HG03460 (cell line): Measurements from ENCODE around the gene RNASET2.

Source experiments
- ATAC-seq: cut with Tn5 transposase; IDR thresholded peaks from one replicate; pipeline ENCODE4 v1.9.1; 2021; ENCODE audit not compliant: unreplicated experiment

RNASET2 gene, protein sequence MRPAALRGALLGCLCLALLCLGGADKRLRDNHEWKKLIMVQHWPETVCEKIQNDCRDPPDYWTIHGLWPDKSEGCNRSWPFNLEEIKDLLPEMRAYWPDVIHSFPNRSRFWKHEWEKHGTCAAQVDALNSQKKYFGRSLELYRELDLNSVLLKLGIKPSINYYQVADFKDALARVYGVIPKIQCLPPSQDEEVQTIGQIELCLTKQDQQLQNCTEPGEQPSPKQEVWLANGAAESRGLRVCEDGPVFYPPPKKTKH

DNA sequence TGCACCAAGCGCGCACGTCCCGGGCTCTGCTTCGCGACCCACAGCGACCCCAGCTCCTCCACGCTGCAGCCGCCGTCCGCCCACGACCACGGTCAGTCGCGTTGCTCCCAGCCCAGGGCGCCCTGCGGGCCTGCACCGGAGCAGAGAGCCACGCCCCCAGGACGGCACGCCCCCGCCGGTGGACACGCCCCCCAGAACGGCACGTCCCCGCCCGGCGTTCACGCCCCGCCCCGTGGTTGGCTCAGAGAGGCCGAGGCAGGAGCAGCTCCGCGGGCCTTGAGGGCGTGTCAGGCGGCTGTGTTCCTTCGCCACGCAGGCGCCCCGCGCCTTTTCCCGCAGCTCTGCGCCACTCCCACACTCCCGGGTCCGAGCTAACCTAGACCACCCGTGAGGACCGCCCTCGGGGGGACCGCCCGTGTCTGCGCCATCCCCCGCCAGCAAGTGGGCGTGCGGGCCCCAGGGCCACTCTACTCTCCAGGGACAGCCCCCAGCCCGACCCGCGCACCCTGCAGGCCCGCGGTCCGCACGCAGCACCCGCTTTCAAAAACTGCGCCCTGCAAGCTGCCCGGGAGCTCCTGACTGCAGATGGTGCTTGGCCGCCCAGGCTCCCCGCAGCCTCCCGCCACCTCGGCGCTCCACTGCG, at the start of gene RNASET2:
Gene RNASET2 (minus strand): TSS at position 107 of the 643 bp plus-strand sequence. CDS start 368 bp downstream, outside the sequence.
- ATAC-seq, result peak; percentile 62

DNA sequence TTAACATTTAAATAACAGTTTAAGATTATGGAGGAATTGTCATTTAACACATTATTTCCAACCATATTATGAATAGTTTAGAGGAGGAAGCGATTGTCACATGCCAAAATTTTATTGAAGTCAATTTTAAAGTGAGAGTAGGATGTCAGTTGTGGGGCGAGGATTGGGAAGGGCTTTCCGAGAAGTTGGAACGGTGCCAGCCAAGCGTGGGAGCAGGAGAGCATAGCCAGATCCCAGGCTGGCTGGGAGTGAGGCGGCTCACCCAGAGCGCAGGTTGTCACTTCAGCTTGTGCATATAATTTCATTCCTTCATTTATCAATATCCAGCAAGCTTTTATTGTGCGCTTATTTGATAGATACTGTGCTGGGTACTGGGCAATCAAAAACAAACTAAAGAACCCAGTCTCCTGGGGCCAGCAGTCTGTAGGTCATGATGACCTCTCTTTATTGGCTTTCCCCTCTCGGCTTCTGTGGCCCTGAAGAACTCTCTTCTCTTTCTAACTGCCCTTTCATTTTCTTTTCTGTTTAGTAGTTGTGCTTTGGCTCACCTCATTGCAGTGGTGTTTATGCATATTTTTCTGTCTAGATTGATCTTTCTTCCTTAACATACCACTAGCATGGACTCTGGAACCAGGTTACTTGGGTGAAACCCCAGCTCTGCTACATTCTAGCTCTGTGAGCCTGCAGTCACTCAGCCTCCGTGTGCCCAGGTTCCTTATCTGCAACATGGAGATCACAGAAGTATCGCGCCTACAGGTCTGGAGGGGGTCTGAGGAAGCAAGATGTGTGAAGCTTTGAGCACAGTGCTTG, 49.2 kb upstream of the RNASET2 start:
- no peak for ATAC-seq

GRCh38 chr6:167000759-167001158, 44.4 kb upstream of the RNASET2 start:
- ATAC-seq, result no peak

- ATAC-seq, result no peak
Measured at GRCh38 chr6:166999884-167000253, 43.5 kb upstream of the RNASET2 start.

DNA sequence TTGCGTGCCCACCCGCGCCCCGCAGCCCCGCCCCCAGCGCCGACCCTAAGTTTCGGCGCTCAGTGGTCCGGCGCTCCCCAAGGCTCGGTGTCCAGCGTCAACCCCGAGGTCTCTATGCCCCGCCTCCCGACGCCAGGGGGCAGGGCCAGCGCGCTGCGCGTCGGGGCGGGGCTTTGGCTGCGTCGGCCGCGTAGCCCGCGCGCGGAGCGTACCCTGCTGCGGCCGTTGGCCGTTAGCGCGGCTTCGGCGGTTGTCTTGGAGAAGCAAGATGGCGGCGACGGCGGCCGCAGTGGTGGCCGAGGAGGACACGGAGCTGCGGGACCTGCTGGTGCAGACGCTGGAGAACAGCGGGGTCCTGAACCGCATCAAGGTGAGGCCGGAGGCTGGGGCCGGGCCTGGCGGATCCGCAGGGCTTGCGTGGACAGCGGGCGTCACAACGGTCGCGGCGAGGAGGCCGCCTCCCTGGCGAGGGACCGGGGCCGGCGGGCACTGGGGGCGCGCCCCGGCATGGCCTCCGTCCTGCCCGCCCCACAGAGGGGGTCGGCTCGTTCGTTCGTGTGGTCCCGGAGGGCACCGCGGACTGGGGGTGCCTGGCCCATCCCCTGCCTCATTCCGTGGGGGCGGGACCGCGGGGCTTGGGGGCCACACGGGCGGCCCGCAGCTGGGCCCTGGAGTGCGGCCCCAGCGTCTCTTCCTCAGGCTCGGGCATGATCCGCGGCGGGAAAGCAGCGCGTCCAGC, 43.0 kb upstream of the RNASET2 start, which contains the start of gene CEP43:
Gene CEP43 (plus strand): TSS at position 253 of the 739 bp plus-strand sequence. CDS start 16 bp downstream, at position 269.
- peak; percentile 87 for ATAC-seq

GRCh38 chr6:166998256-166999144, 42.1 kb upstream of the RNASET2 start:
- ATAC-seq, result peak; percentile 15

DNA sequence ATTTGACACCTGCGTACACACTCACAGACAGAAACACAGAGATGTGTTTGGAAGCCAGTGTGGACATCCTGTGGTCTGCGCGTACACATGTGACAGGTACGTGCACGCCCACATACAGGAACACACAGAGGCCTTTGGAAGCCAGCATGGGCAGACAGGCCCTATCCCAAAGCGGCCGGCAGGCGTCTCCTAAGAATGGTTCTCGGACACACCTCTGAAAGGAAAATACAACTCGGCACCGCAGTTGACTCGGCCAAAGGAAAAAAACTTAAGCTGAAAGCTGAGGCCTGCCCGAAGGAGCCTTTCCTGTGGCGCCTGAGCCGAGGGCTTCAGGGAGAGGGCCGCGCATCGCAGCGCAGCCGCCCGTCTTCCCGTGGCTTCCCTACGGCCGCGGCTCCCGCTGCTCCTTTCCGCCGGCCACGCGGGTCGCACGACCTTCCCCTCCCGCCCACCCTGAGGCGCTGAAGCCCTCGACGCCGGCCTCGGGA, 41.5 kb upstream of the RNASET2 start:
- ATAC-seq, result peak; percentile 37

- no peak for ATAC-seq
Measured at GRCh38 chr6:166997348-166997747, 41.0 kb upstream of the RNASET2 start.

DNA sequence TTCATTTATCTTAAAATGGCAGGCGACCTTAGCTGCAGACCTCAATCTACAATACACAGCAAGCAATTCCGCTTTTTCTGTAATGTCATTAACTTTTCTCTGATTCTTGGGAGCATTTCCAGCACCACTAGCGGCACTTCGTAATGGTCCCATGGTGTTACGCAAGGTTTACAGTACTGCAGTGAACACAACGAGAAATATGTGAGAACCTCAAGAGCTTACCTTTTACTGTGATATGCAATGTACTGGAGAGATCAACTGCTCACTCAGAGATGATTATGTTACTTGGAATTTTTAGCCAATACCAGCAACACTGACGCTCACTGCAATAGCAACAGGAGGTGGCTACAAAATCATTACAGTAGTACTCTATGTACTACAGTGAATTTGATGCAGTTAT, 40.1 kb upstream of the RNASET2 start:
- no peak for ATAC-seq

GRCh38 chr6:166989427-166990032, 33.2 kb upstream of the RNASET2 start:
- peak; percentile 67 for ATAC-seq

DNA sequence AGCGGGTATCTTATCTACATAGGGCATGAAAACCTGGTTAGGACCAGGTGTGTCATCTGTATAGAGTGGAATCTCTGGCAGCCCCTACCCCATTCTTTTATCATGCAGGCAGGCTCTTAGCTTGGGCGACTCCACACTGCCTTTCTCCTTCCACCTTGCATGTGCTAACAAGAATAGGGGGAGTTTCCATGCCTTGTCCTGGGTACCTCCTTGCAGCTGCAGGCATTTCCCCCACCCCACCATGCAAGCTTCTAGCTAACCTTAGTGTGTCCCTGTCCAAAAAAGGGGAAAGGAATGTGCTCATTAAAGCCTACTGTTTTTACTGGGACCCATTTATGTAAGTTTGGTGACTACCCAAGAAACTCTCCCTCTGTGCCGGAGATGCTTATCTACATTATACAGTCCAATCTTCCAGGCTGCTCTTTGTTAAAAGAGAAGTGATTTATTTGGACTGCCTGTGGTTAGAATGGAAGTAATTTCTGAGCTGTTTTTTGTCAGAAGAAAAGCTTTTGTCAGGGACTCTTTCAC, 32.4 kb upstream of the RNASET2 start:
- no peak for ATAC-seq

GRCh38 chr6:166987930-166988329, 31.6 kb upstream of the RNASET2 start:
- no peak for ATAC-seq

GRCh38 chr6:166987448-166987847, 31.1 kb upstream of the RNASET2 start:
- no peak for ATAC-seq

GRCh38 chr6:166980738-166981137, 24.4 kb upstream of the RNASET2 start:
- ATAC-seq, result no peak

DNA sequence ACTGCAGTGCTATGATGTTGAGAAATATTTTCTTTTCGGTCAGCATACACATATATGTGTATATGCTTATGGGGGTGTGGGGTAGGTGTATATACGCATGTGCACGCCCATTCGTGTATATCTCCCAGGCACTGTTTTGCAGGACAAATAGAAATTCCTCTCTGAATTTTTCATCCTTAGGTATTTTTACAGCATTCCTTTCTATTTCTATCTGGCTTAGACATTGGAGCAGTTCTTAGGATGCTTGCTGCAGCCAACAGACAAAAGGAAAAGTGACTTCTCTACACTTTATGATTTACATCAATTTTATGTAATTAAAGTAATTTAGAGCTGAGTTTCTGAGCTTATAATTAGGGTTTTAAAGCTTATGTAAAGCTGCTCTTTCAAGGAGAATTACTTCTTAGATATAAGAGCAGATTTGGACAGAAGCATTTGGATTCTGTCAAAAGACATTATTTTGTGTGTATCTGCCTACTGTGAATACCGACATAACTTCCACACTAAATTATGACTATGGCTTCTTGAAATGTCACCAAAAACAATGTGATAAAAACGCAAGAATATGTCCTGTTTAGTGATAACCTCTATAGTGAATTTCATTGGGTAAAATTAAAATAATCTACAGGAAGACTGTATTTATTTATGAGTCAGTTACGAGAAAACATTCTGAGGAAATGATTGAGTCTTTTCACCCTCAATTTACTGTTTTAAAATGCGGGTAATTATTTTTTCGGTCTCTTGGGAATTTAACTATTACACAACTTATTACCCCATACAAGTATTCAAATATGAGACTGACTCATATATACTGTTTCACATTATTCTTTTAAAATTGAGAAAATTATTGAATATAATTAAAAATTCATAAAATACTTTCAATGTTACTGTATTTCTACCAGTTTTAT, 21.5 kb upstream of the RNASET2 start:
- ATAC-seq, result no peak

GRCh38 chr6:166976636-166977035, 20.3 kb upstream of the RNASET2 start:
- ATAC-seq, result no peak

DNA sequence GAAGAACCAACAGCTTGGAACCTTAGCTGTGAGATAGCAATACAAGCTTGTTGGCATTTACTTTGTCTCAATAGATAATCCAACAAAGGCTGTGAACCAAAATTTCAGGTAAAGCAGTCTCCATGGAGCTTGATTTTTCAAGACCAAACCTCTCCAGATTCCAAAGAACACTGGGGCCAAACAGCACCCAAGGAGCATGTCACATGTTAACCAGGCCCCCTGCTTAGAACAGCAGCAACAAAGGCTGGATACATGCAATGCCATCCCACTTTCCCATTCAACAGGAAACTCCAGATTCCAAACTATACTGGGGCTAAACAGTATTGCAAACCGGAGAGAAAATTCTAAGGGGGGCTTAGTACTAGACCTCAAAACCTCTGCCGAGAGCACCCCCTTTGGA, 15.8 kb upstream of the RNASET2 start:
- ATAC-seq, result no peak

GRCh38 chr6:166971271-166971670, 14.9 kb upstream of the RNASET2 start:
- ATAC-seq, result no peak
